Esophagus muscularis mucosa (tissue), 4 donors: ENCODE data around the gene CIITA.

Experiments used
- CTCF ChIP-seq, 3 experiments: fragments of 200-600 bp in 2 of 3; fragments of 450-650 bp in 1 of 3; sonication (generic) in 2 of 3; IDR thresholded peaks; one replicate each; pipeline ENCODE4 v1.5.1; 2017 to 2019; ENCODE audit warnings: antibody characterized with exemption in 3 of 3, mild to moderate bottlenecking in 2 of 3, moderate library complexity in 1 of 3
- EP300 ChIP-seq: sonication (generic); formaldehyde crosslinking; IDR thresholded peaks from one replicate; pipeline ENCODE4 v1.6.1; 2017; ENCODE audit warnings: antibody characterized with exemption
- POLR2A ChIP-seq: fragments of 450-650 bp; IDR thresholded peaks from one replicate; pipeline ENCODE4 v1.6.1; 2017; ENCODE audit warnings: antibody characterized with exemption, moderate library complexity, mild to moderate bottlenecking, low read depth
- POLR2AphosphoS5 ChIP-seq, 2 donors: sonication (generic); formaldehyde crosslinking; IDR thresholded peaks; one replicate each; pipeline ENCODE4 v1.6.1; 2017; ENCODE audit warnings: antibody characterized with exemption in 2 of 2

- TF ChIP-seq POLR2A (no peak), CTCF (IDR thresholded peaks at IDR 0.05) (peak in 1 of 3 experiments; percentile 5), POLR2AphosphoS5 (IDR thresholded peaks at IDR 0.05) (peak; percentile 57 to 71), EP300 (no peak)
Observed at GRCh38 chr16:10827691-10828341, 49.2 kb upstream of the CIITA start.
